ENCODE measurements around the gene AKR1D1.

Gene AKR1D1

DNA sequence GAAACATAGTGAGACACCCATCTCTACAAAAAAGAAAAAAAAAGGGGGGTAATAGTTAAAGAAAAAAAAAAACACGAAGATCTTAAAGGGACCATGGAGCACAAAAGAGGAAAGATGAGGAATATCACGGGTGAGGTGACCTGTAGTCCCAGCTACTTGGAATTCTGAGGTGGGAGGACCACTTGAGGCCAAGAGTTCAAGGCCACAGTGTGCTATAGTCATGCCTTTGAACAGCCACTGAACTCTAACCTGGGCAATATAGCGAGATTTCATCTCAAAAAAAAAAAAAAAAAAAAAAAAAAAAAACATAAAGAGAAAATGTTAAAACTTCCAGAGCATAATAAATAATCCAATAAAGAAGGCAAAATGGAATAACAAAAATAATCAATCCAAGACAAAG, 23.6 kb downstream of the AKR1D1 start:
- TF ChIP-seq, protein P1, sequence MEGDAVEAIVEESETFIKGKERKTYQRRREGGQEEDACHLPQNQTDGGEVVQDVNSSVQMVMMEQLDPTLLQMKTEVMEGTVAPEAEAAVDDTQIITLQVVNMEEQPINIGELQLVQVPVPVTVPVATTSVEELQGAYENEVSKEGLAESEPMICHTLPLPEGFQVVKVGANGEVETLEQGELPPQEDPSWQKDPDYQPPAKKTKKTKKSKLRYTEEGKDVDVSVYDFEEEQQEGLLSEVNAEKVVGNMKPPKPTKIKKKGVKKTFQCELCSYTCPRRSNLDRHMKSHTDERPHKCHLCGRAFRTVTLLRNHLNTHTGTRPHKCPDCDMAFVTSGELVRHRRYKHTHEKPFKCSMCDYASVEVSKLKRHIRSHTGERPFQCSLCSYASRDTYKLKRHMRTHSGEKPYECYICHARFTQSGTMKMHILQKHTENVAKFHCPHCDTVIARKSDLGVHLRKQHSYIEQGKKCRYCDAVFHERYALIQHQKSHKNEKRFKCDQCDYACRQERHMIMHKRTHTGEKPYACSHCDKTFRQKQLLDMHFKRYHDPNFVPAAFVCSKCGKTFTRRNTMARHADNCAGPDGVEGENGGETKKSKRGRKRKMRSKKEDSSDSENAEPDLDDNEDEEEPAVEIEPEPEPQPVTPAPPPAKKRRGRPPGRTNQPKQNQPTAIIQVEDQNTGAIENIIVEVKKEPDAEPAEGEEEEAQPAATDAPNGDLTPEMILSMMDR (conservative IDR thresholded peaks at IDR 0.05) = no peak
- no peak for TF ChIP-seq ZFX (IDR thresholded peaks at IDR 0.05)
- no peak overlapping the region for H3K27ac ChIP-seq

DNA sequence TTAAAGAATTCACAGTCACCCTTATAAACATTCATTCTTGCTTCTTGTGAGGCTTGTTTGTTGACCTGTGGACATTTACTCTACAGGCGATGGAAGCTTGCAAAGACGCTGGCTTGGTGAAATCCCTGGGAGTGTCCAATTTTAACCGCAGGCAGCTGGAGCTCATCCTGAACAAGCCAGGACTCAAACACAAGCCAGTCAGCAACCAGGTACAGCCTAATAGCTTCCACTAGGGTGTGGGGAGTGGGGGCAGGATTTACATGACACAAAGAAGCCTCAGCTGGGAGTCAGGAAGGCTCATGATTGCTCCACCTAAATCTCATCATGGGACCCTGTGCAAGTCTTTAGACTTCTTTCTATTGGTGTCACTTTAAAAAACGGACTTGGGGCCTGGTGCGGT, 29.0 kb downstream of the AKR1D1 start:
- TF ChIP-seq ZFX (IDR thresholded peaks at IDR 0.05) = no peak
- TF ChIP-seq, protein P1 (conservative IDR thresholded peaks at IDR 0.05) = no peak
- no peak overlapping the region for H3K27ac ChIP-seq

DNA sequence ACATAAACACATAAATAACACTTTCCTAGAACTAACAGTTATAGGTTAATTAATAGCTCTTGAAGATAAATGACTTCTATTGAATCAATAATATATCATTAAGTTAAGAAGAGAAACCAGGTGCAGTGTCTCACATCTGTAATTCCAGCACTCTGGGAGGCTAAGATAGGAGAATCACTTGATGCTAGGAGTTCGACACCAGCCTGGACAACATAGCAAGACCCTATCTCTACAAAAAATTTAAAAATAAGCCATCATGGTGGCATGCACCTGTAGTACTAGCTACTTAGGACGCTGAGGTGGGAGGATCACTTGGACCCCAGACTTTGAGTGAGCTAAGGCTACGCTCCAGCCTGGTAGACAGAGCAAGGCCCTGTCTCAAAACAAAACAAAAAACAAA, 38.8 kb downstream of the AKR1D1 start:
- no peak overlapping the region for H3K27ac ChIP-seq
- TF ChIP-seq ZFX (IDR thresholded peaks at IDR 0.05) = no peak
- TF ChIP-seq, protein P1 (conservative IDR thresholded peaks at IDR 0.05) = no peak

DNA sequence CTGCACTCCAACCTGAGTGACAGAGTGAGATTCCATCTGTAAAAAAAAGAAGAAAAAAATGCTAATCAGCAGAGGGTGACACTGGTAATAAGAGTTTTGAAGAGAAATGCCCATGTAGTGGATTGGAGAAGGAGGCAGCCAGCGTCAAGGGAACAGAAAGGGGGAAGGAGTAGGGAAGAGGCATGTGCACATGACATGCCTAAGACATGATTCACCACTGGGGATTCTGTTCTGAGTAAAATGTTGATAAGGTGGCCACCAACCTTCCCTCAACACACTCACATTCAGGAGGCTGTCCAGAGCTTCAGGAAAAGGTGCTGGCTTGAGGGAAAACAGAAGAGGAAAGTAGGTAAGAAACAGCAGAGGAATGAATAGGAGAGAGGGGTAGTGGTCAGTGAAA, 39.9 kb downstream of the AKR1D1 start:
- H3K27ac ChIP-seq = no peak overlapping the region
- no peak for TF ChIP-seq ZFX (IDR thresholded peaks at IDR 0.05)
- TF ChIP-seq, protein P1 (conservative IDR thresholded peaks at IDR 0.05) = no peak

DNA sequence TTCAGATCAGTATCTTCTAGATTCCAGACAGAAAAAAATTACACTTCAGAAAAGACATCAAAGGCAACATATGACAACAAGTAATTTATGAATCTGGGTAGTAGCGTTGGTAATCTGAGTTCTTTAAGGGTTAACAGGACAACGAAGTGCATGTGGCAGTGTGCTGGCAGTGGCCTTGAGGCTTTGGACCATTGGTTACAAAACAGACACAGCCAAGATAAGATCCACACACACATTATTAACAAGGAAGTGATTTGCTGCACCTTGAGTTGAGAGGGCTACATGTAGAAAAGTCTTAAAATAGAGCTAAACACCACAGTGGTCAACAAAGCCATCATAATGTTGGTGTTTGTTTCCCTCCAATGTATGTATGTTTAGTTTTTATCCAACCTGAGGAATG, 40.6 kb downstream of the AKR1D1 start:
- no peak overlapping the region for H3K27ac ChIP-seq
- TF ChIP-seq, protein P1 (conservative IDR thresholded peaks at IDR 0.05) = no peak
- no peak for TF ChIP-seq ZFX (IDR thresholded peaks at IDR 0.05)

DNA sequence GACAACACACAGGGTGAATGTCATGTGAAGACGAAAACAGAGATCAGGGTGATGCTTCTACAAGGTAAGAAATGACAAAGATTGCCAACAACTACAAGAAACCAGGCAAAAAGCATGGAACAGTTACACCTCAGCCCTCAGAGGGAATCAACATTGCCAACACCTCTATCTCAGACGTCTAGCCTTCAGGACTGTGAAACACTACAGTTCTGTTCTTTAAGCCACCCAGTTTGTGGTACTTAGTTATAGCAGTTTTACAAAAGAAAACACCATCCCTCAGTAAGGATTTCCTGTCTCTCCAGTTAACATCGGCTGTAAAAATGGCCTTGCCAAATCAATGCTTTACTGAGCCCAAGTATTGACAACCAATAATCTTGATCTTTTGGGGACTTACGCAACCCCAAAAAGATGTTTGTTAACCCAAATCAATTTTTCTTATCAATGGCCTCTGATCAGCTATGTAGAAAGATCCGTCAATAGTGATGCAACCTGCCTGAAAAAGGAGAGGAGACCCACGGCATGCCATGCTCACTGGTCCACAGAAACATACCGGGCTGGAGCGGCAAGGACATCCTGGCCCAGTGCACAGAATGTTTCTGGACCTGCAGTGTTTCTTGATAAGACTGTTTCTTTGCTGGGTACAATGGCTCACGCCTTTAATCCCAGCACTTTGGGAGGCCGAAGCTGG, 44.0 kb downstream of the AKR1D1 start:
- TF ChIP-seq, protein P1 (conservative IDR thresholded peaks at IDR 0.05) = no peak
- TF ChIP-seq ZFX (IDR thresholded peaks at IDR 0.05) = no peak
- no peak overlapping the region for H3K27ac ChIP-seq

DNA sequence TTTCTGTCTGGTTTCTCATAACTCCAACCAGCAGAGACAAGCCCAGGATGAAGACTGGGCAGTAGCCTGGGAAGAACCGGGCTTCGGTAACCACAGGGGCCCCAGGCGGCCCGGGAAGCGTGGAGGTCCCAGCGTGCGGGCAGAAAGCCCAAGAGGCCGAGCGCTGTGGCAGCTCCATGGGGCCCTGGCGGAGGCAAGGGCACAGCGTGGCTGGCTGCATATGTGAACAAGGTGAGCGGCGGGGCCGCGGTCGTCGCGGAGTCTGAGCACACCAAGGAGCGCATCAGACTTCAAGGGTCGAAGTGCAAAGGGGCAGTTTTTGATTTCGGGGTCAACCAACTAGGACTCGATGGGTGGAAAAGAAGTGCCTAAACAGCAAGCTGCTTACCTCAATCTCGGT, 45.9 kb downstream of the AKR1D1 start:
- no peak for TF ChIP-seq ZFX (IDR thresholded peaks at IDR 0.05)
- TF ChIP-seq, protein P1 (conservative IDR thresholded peaks at IDR 0.05) = no peak
- no peak overlapping the region for H3K27ac ChIP-seq

Measured in C4-2B (cell line).